ENCODE data around the gene HSD17B12.

Gene HSD17B12

GRCh38 chr11:43835104-43835503 lies 154.6 kb downstream of the HSD17B12 start:
- H3K4me1 ChIP-seq (ENCODE audit: control extremely low read depth in 1 of 4, control insufficient read depth in 4 of 4, insufficient read depth in 4 of 4, low read length in 3 of 4): no peaks in the 10 kb centered on the region
- no peak overlapping the region for H3K4me3 ChIP-seq (ENCODE audit: control insufficient read depth in 1 of 7, extremely low read depth in 1 of 7, insufficient read depth in 4 of 7, low read depth in 2 of 7, low read length in 6 of 7)
- peaks cover 4 to 50% (median 14%) of the 10 kb centered on the region in 4 experiments for H3K36me3 ChIP-seq (ENCODE audit: control insufficient read depth in 4 of 4, insufficient read depth in 4 of 4, low read length in 3 of 4)
- no peak overlapping the region for H3K27ac ChIP-seq (ENCODE audit: insufficient read depth in 1 of 2, low read depth in 1 of 2, low read length in 2 of 2, poor library complexity in 1 of 2, severe bottlenecking in 2 of 2)
- no peaks in the 10 kb centered on the region for H3K27me3 ChIP-seq (replicated peaks in 2 of 5; ENCODE audit: control insufficient read depth in 4 of 5, insufficient read depth in 5 of 5, low read length in 4 of 5)
- 98% methylated on average over 6 of the region's 7 CpGs for WGBS (ENCODE audit: insufficient coverage)
- POLR2A ChIA-PET: no interaction called here
- DNase-seq: no peak
- CTCF ChIA-PET: interaction anchor here (1.5 kb wide), 1 partner anchor 9 kb away, joined by 6 read pairs; no protein-coding TSS in a partner anchor
- H3K9me3 ChIP-seq (ENCODE audit: control extremely low read depth in 1 of 5, control insufficient read depth in 4 of 5, insufficient read depth in 2 of 5, low read depth in 1 of 5, low read length in 4 of 5): no peaks in the 10 kb centered on the region

GRCh38 chr11:43837879-43838278 lies 157.3 kb downstream of the HSD17B12 start:
- no peak overlapping the region for H3K4me3 ChIP-seq (ENCODE audit: control insufficient read depth in 1 of 7, extremely low read depth in 1 of 7, insufficient read depth in 4 of 7, low read depth in 2 of 7, low read length in 6 of 7)

GRCh38 chr11:43842021-43842420 lies 161.5 kb downstream of the HSD17B12 start:
- peaks cover 0 to 62% (median 8%) of the 10 kb centered on the region in 4 experiments for H3K36me3 ChIP-seq (ENCODE audit: control insufficient read depth in 4 of 4, insufficient read depth in 4 of 4, low read length in 3 of 4)
- no peaks in the 10 kb centered on the region for H3K27me3 ChIP-seq (replicated peaks in 2 of 5; ENCODE audit: control insufficient read depth in 4 of 5, insufficient read depth in 5 of 5, low read length in 4 of 5)
- ChIA-PET POLR2A (no interaction called here), CTCF (interaction anchor here (1.0 to 3.1 kb wide), 3 partner anchors 10 to 33 kb away, joined by 4 to 13 read pairs (median 4); no protein-coding TSS in a partner anchor)
- no peak overlapping the region for H3K27ac ChIP-seq (ENCODE audit: insufficient read depth in 1 of 2, low read depth in 1 of 2, low read length in 2 of 2, poor library complexity in 1 of 2, severe bottlenecking in 2 of 2)
- H3K9me3 ChIP-seq (ENCODE audit: control extremely low read depth in 1 of 5, control insufficient read depth in 4 of 5, insufficient read depth in 2 of 5, low read depth in 1 of 5, low read length in 4 of 5): no peaks in the 10 kb centered on the region
- no CpG with 5 or more reads among the region's 1 CpG for WGBS (ENCODE audit: insufficient coverage)
- DNase-seq: no peak
- H3K4me1 ChIP-seq (ENCODE audit: control extremely low read depth in 1 of 4, control insufficient read depth in 4 of 4, insufficient read depth in 4 of 4, low read length in 3 of 4): no peaks in the 10 kb centered on the region
- H3K4me3 ChIP-seq (ENCODE audit: control insufficient read depth in 1 of 7, extremely low read depth in 1 of 7, insufficient read depth in 4 of 7, low read depth in 2 of 7, low read length in 6 of 7): no peak overlapping the region

More at GRCh38 chr11:43837879-43838278, 157.3 kb downstream of the HSD17B12 start:
- 83% methylated on average over 1 of the region's 4 CpGs for WGBS (ENCODE audit: insufficient coverage)
- DNase-seq: no peak
- H3K9me3 ChIP-seq (ENCODE audit: control extremely low read depth in 1 of 5, control insufficient read depth in 4 of 5, insufficient read depth in 2 of 5, low read depth in 1 of 5, low read length in 4 of 5): no peaks in the 10 kb centered on the region
- CTCF ChIA-PET: interaction anchor here (1.7 to 2.2 kb wide), 3 partner anchors 9 to 14 kb away, joined by 5 to 9 read pairs (median 7); no protein-coding TSS in a partner anchor
- H3K27ac ChIP-seq (ENCODE audit: insufficient read depth in 1 of 2, low read depth in 1 of 2, low read length in 2 of 2, poor library complexity in 1 of 2, severe bottlenecking in 2 of 2): no peak overlapping the region
- no peaks in the 10 kb centered on the region for H3K4me1 ChIP-seq (ENCODE audit: control extremely low read depth in 1 of 4, control insufficient read depth in 4 of 4, insufficient read depth in 4 of 4, low read length in 3 of 4)
- no peaks in the 10 kb centered on the region for H3K27me3 ChIP-seq (replicated peaks in 2 of 5; ENCODE audit: control insufficient read depth in 4 of 5, insufficient read depth in 5 of 5, low read length in 4 of 5)
- POLR2A ChIA-PET: no interaction called here
- H3K36me3 ChIP-seq (ENCODE audit: control insufficient read depth in 4 of 4, insufficient read depth in 4 of 4, low read length in 3 of 4): peaks cover 4 to 55% (median 11%) of the 10 kb centered on the region in 4 experiments

GRCh38 chr11:43845816-43846215 lies 165.3 kb downstream of the HSD17B12 start:
- Histone ChIP-seq H3K4me1 (ENCODE audit: control extremely low read depth in 1 of 4, control insufficient read depth in 4 of 4, insufficient read depth in 4 of 4, low read length in 3 of 4) (no peaks in the 10 kb centered on the region), H3K36me3 (ENCODE audit: control insufficient read depth in 4 of 4, insufficient read depth in 4 of 4, low read length in 3 of 4) (peaks cover 0 to 32% (median 1%) of the 10 kb centered on the region in 4 experiments), H3K4me3 (ENCODE audit: control insufficient read depth in 1 of 7, extremely low read depth in 1 of 7, insufficient read depth in 4 of 7, low read depth in 2 of 7, low read length in 6 of 7) (no peak overlapping the region), H3K9me3 (ENCODE audit: control extremely low read depth in 1 of 5, control insufficient read depth in 4 of 5, insufficient read depth in 2 of 5, low read depth in 1 of 5, low read length in 4 of 5) (no peaks in the 10 kb centered on the region), H3K27me3 (replicated peaks in 2 of 5; ENCODE audit: control insufficient read depth in 4 of 5, insufficient read depth in 5 of 5, low read length in 4 of 5) (no peaks in the 10 kb centered on the region), H3K27ac (ENCODE audit: insufficient read depth in 1 of 2, low read depth in 1 of 2, low read length in 2 of 2, poor library complexity in 1 of 2, severe bottlenecking in 2 of 2) (no peak overlapping the region)
- ChIA-PET POLR2A (no interaction called here), CTCF (no interaction called here)
- WGBS (ENCODE audit: insufficient coverage): 96% methylated on average over 2 of the region's 3 CpGs
- DNase-seq: no peak

- Histone ChIP-seq H3K4me3 (ENCODE audit: control insufficient read depth in 1 of 7, extremely low read depth in 1 of 7, insufficient read depth in 4 of 7, low read depth in 2 of 7, low read length in 6 of 7) (no peak overlapping the region), H3K36me3 (ENCODE audit: control insufficient read depth in 4 of 4, insufficient read depth in 4 of 4, low read length in 3 of 4) (peaks cover 3 to 13% (median 9%) of the 10 kb centered on the region in 4 experiments), H3K9me3 (ENCODE audit: control extremely low read depth in 1 of 5, control insufficient read depth in 4 of 5, insufficient read depth in 2 of 5, low read depth in 1 of 5, low read length in 4 of 5) (no peaks in the 10 kb centered on the region), H3K27ac (ENCODE audit: insufficient read depth in 1 of 2, low read depth in 1 of 2, low read length in 2 of 2, poor library complexity in 1 of 2, severe bottlenecking in 2 of 2) (no peak overlapping the region), H3K27me3 (replicated peaks in 2 of 5; ENCODE audit: control insufficient read depth in 4 of 5, insufficient read depth in 5 of 5, low read length in 4 of 5) (no peaks in the 10 kb centered on the region), H3K4me1 (ENCODE audit: control extremely low read depth in 1 of 4, control insufficient read depth in 4 of 4, insufficient read depth in 4 of 4, low read length in 3 of 4) (no peaks in the 10 kb centered on the region)
- POLR2A ChIA-PET: no interaction called here
- CTCF ChIA-PET: interaction anchor here (0.6 to 6.0 kb wide), 21 partner anchors 10 to 403 kb away, joined by 3 to 27 read pairs (median 5); no protein-coding TSS in a partner anchor
- DNase-seq: peak; percentile 63 to 81 (median 72)
- 29% methylated on average over 1 of the region's 4 CpGs for WGBS (ENCODE audit: insufficient coverage)
Measured at GRCh38 chr11:43852057-43852636, 171.6 kb downstream of the HSD17B12 start.

GRCh38 chr11:43853781-43854180 lies 173.2 kb downstream of the HSD17B12 start:
- no peak overlapping the region for H3K27ac ChIP-seq (ENCODE audit: insufficient read depth in 1 of 2, low read depth in 1 of 2, low read length in 2 of 2, poor library complexity in 1 of 2, severe bottlenecking in 2 of 2)
- peaks cover 3 to 13% (median 9%) of the 10 kb centered on the region in 4 experiments for H3K36me3 ChIP-seq (ENCODE audit: control insufficient read depth in 4 of 4, insufficient read depth in 4 of 4, low read length in 3 of 4)
- no peak overlapping the region for H3K4me3 ChIP-seq (ENCODE audit: control insufficient read depth in 1 of 7, extremely low read depth in 1 of 7, insufficient read depth in 4 of 7, low read depth in 2 of 7, low read length in 6 of 7)
- no peaks in the 10 kb centered on the region for H3K27me3 ChIP-seq (replicated peaks in 2 of 5; ENCODE audit: control insufficient read depth in 4 of 5, insufficient read depth in 5 of 5, low read length in 4 of 5)
- H3K4me1 ChIP-seq (ENCODE audit: control extremely low read depth in 1 of 4, control insufficient read depth in 4 of 4, insufficient read depth in 4 of 4, low read length in 3 of 4): no peaks in the 10 kb centered on the region
- CTCF ChIA-PET: no interaction called here
- POLR2A ChIA-PET: no interaction called here
- H3K9me3 ChIP-seq (ENCODE audit: control extremely low read depth in 1 of 5, control insufficient read depth in 4 of 5, insufficient read depth in 2 of 5, low read depth in 1 of 5, low read length in 4 of 5): no peaks in the 10 kb centered on the region
- no peak for DNase-seq

- no peak for DNase-seq
- Histone ChIP-seq H3K4me1 (ENCODE audit: control extremely low read depth in 1 of 4, control insufficient read depth in 4 of 4, insufficient read depth in 4 of 4, low read length in 3 of 4) (no peaks in the 10 kb centered on the region), H3K27me3 (replicated peaks in 2 of 5; ENCODE audit: control insufficient read depth in 4 of 5, insufficient read depth in 5 of 5, low read length in 4 of 5) (no peaks in the 10 kb centered on the region), H3K4me3 (ENCODE audit: control insufficient read depth in 1 of 7, extremely low read depth in 1 of 7, insufficient read depth in 4 of 7, low read depth in 2 of 7, low read length in 6 of 7) (no peak overlapping the region), H3K36me3 (ENCODE audit: control insufficient read depth in 4 of 4, insufficient read depth in 4 of 4, low read length in 3 of 4) (peaks cover 3 to 13% (median 9%) of the 10 kb centered on the region in 4 experiments), H3K27ac (ENCODE audit: insufficient read depth in 1 of 2, low read depth in 1 of 2, low read length in 2 of 2, poor library complexity in 1 of 2, severe bottlenecking in 2 of 2) (no peak overlapping the region), H3K9me3 (ENCODE audit: control extremely low read depth in 1 of 5, control insufficient read depth in 4 of 5, insufficient read depth in 2 of 5, low read depth in 1 of 5, low read length in 4 of 5) (peaks cover 3 to 5% (median 3%) of the 10 kb centered on the region in 5 experiments)
- ChIA-PET CTCF (interaction anchor here (1.4 to 2.2 kb wide), 3 partner anchors 8 to 31 kb away, joined by 3 to 8 read pairs (median 4); no protein-coding TSS in a partner anchor), POLR2A (no interaction called here)
- 100% methylated on average over 1 of the region's 3 CpGs for WGBS (ENCODE audit: insufficient coverage)
Measured at GRCh38 chr11:43856993-43857392, 176.5 kb downstream of the HSD17B12 start.

Data from common myeloid progenitor, CD34-positive (primary cell).